Endothelial cell of umbilical vein (primary cell): ENCODE results near the gene TM9SF4. TPM values are rescaled to one million over a fixed set of nuclear protein-coding genes. Genes with fewer than 3 reads are reported as not detected.
"Not testable (repeated sequence)": the region's sequence is repeated elsewhere in the genome, so short reads cannot be mapped to it uniquely, and the experiment has no call there.

Source experiments
- BruUV-seq: library from RNA; stranded (reverse); fragments of 400-500 nt; replicated peaks from 2 replicates; lab custom pipeline; 2021; lab: Mats Ljungman, UMichigan
- CTCF ChIA-PET: fragments of 300-600, 350-600 bp; sonication (Branson Sonifier 250); formaldehyde crosslinking; loops from one replicate; lab custom pipeline; 2021; ENCODE audit warnings: antibody characterized with exemption, inconsistent platforms; lab: Charles Lee
- POLR2A ChIA-PET: fragments of 300-600, 350-600 bp; sonication (Branson Sonifier 250); formaldehyde crosslinking; loops from one replicate; lab custom pipeline; 2021; ENCODE audit warnings: antibody characterized with exemption, inconsistent platforms; lab: Charles Lee
- DNase-seq: peaks from one replicate; pipeline ENCODE4 v3.0.0-alpha.2; 2011; ENCODE audit warnings: low read depth, low spot score
- FAIRE-seq: peaks from 2 replicates; lab custom pipeline; 2011; peaks lifted over from hg19 to GRCh38; lab: Jason Lieb, UNC
- H2AFZ ChIP-seq: 2 replicates; pipeline ENCODE4 v1.6.0; 2012; ENCODE audit warnings: low read depth, low read length, control low read depth, inconsistent platforms
- H3K27ac ChIP-seq: 2 replicates; pipeline ENCODE4 v1.5.1; 2011; ENCODE audit warnings: low read depth, mild to moderate bottlenecking, control low read depth, low read length, moderate library complexity; ENCODE audit not compliant: insufficient read depth
- H3K27me3 ChIP-seq, 2 experiments: 2 replicates each; pipeline versions ENCODE4 v1.6.0 to v1.6.1; 2011; ENCODE audit warnings: low read length in 2 of 2, mixed read lengths in 1 of 2; ENCODE audit not compliant: control insufficient read depth in 2 of 2, insufficient read depth in 2 of 2
- H3K36me3 ChIP-seq, 2 experiments: 2 replicates in 1 of 2; 3 replicates in 1 of 2; pipeline ENCODE4 v1.5.1; 2011; ENCODE audit warnings: low read length in 2 of 2, mild to moderate bottlenecking in 1 of 2, moderate library complexity in 1 of 2; ENCODE audit not compliant: control insufficient read depth in 2 of 2, insufficient read depth in 2 of 2; ENCODE audit errors: extremely low read depth in 1 of 2
- H3K4me1 ChIP-seq: 3 replicates; pipeline ENCODE4 v1.5.1; 2011; ENCODE audit warnings: mild to moderate bottlenecking, low read length; ENCODE audit not compliant: control insufficient read depth, insufficient read depth; ENCODE audit errors: extremely low read depth
- H3K4me2 ChIP-seq: 2 replicates; pipeline ENCODE4 v1.6.1; 2011; ENCODE audit warnings: low read length, control low read depth, mixed read lengths; ENCODE audit not compliant: insufficient read depth
- H3K4me3 ChIP-seq, 3 experiments: fragments of 200-600 bp in 1 of 3; sonication (generic), shearing (Covaris generic) in 1 of 3; replicated peaks in 1 of 3; 2 replicates each; pipeline ENCODE4 v1.5.1; 2011 to 2016; ENCODE audit warnings: control low read depth in 3 of 3, low read length in 3 of 3, mild to moderate bottlenecking in 2 of 3, inconsistent platforms in 1 of 3, low read depth in 1 of 3, moderate library complexity in 1 of 3; ENCODE audit not compliant: insufficient read depth in 1 of 3
- H3K79me2 ChIP-seq: 2 replicates; pipeline ENCODE4 v1.6.0; 2012; ENCODE audit warnings: low read length, inconsistent platforms; ENCODE audit not compliant: control insufficient read depth, insufficient read depth
- H3K9ac ChIP-seq: replicated peaks from 2 replicates; pipeline ENCODE3; 2011; ENCODE audit warnings: low read length, control low read depth; ENCODE audit not compliant: insufficient read depth; ENCODE audit errors: extremely low read depth
- H3K9me1 ChIP-seq: replicated peaks from 3 replicates; pipeline ENCODE4 v1.6.0; 2011; ENCODE audit warnings: mild to moderate bottlenecking, low read length; ENCODE audit not compliant: control insufficient read depth, insufficient read depth; ENCODE audit errors: extremely low read depth
- H3K9me3 ChIP-seq: replicated peaks from 2 replicates; pipeline ENCODE4 v1.5.1; 2012; ENCODE audit warnings: low read length, inconsistent platforms; ENCODE audit not compliant: control insufficient read depth, insufficient read depth
- H4K20me1 ChIP-seq: replicated peaks from 2 replicates; pipeline ENCODE3; 2011; ENCODE audit warnings: mild to moderate bottlenecking, low read length; ENCODE audit not compliant: control insufficient read depth, insufficient read depth; ENCODE audit errors: extremely low read depth
- FOS ChIP-seq: IDR thresholded peaks from 2 replicates; pipeline ENCODE4 v1.6.1; 2011; ENCODE audit warnings: mild to moderate bottlenecking, low read length, moderate library complexity, borderline replicate concordance; ENCODE audit not compliant: insufficient read depth
- POLR2A ChIP-seq: IDR thresholded peaks from 2 replicates; pipeline ENCODE4 v1.6.1; 2012; ENCODE audit warnings: low read depth, mild to moderate bottlenecking, control low read depth, low read length
- dilution Hi-C: fragments of 300-500 bp; cut with MboI; formaldehyde crosslinking; loops from one replicate; pipeline ENCODE4 v1.15.0; 2019; ENCODE audit warnings: low sequenced_read_pairs; ENCODE audit not compliant: extremely low pct_ligation_motif_present
- intact Hi-C: fragments of 100-400 bp; cut with micrococcal nuclease; formaldehyde crosslinking; loops from one replicate; pipeline ENCODE4 v1.10.0; 2022
- polyA plus RNA-seq, 4 experiments: library from polyadenylated mRNA; depleted of rRNA in 3 of 4; stranded (reverse) in 3 of 4; unstranded in 1 of 4; fragments of >200 nt; gene quantifications; 2 replicates each; pipeline versions ENCODE4 v1.2.1 to v1.2.3, GENCODE V29; 2011 to 2012; ENCODE audit warnings: missing spikeins in 1 of 4
- total RNA-seq: library from RNA; stranded (reverse); gene quantifications from 2 replicates; pipeline ENCODE4 v1.2.3, GENCODE V29; 2021

Gene TM9SF4
- total and polyA plus RNA-seq, 2 donors (not counting 3 experiments of a cell fraction or from before 2014, with no cell fraction given) = 46.4 to 61.9 TPM

- DNase-seq (no peak), FAIRE-seq (no peak)
- no peaks in the 10 kb centered on the region for H3K9me3 ChIP-seq
- intact Hi-C loops (no loop called here), dilution Hi-C loops (no loop called here)
- TF ChIP-seq POLR2A (peak; percentile 39), FOS (no peak)
- H2AFZ ChIP-seq = no peak overlapping the region
- H3K27ac ChIP-seq = no peak overlapping the region
- H3K79me2 ChIP-seq = no peaks in the 10 kb centered on the region
- no peaks in the 10 kb centered on the region for H4K20me1 ChIP-seq
- BruUV-seq = no TSS peak
- ChIA-PET CTCF (no interaction called here), POLR2A (no interaction called here)
- H3K9ac ChIP-seq = no peak overlapping the region
- H3K36me3 ChIP-seq = peaks cover 4 to 14% of the 10 kb centered on the region in 2 experiments
- H3K9me1 ChIP-seq = no peaks in the 10 kb centered on the region
- H3K4me1 ChIP-seq = peaks cover 10% of the 10 kb centered on the region
- no peaks in the 10 kb centered on the region for H3K27me3 ChIP-seq
- no peak overlapping the region for H3K4me3 ChIP-seq
- H3K4me2 ChIP-seq = no peak overlapping the region
These were observed 82.4 kb downstream of the TM9SF4 start for GRCh38 chr20:32191873-32192272.

GRCh38 chr20:32192698-32193097 is 83.2 kb downstream of the TM9SF4 start:
- CTCF ChIA-PET = no interaction called here
- Histone ChIP-seq H3K36me3 (peaks cover 11 to 20% of the 10 kb centered on the region in 2 experiments), H3K4me1 (peaks cover 10% of the 10 kb centered on the region), H4K20me1 (no peaks in the 10 kb centered on the region), H3K79me2 (no peaks in the 10 kb centered on the region), H3K9ac (no peak overlapping the region), H3K9me1 (no peaks in the 10 kb centered on the region), H3K9me3 (no peaks in the 10 kb centered on the region), H3K4me3 (no peak overlapping the region), H3K27me3 (no peaks in the 10 kb centered on the region), H3K4me2 (no peak overlapping the region), H2AFZ (no peak overlapping the region), H3K27ac (no peak overlapping the region)
- FAIRE-seq = peak; percentile 79
- TF ChIP-seq FOS = no peak
- POLR2A ChIA-PET = no interaction called here
- BruUV-seq = no TSS peak
- dilution Hi-C loops = no loop called here
- peak; percentile 60 for DNase-seq
- intact Hi-C loops = no loop called here

- CTCF ChIA-PET, FAIRE-seq, H3K9me1 ChIP-seq, H3K9ac ChIP-seq, H3K27ac ChIP-seq, H3K9me3 ChIP-seq, H2AFZ ChIP-seq, H3K4me3 ChIP-seq, H4K20me1 ChIP-seq, POLR2A ChIA-PET, H3K27me3 ChIP-seq, intact Hi-C loops, H3K79me2 ChIP-seq, DNase-seq, dilution Hi-C loops, H3K4me2 ChIP-seq, BruUV-seq: not testable (repeated sequence)
- H3K36me3 ChIP-seq = peaks cover 13 to 20% of the 10 kb centered on the region in 2 experiments
- peaks cover 10% of the 10 kb centered on the region for H3K4me1 ChIP-seq
These were observed 83.8 kb downstream of the TM9SF4 start for GRCh38 chr20:32193336-32193735.
